NCI-H526 (cell line): ENCODE measurements around the gene TMEM54.

Source experiments
- DNase-seq, 2 experiments: peaks; one replicate each; lab custom pipeline; 2025; lab: John Stamatoyannopoulos, UW

Gene TMEM54

DNA sequence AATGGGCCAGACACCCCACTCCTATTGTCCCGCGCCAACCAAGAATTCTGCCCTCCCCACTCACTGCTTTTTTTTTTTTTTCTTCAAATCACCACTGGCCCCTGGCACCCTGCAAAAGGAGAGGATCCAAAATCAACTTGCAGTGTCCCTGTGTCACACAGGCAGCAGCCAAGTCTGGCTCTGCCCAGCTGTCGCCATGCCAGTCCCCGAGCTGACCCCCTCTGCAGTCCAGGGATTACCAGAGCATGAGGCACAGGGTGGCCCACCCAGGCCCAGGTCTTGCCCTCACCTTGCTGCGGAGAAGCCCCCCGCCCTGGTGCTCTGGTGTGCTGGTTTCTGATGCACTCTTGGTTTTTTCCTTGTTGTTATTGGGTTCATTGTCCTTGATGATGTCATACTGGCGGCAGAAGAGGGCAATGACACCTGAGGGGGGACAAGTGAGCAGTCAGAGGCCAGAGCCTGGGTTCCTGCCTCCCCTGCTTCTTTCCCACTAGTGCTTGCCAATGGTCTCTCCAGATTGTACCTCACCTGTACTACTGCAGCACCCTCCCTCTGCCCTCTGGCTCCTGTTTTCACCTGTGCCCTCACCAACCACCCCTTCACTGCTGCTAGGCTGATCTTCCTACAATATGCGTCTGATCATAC lies 36.7 kb downstream of the TMEM54 start:
- no peak for DNase-seq

DNA sequence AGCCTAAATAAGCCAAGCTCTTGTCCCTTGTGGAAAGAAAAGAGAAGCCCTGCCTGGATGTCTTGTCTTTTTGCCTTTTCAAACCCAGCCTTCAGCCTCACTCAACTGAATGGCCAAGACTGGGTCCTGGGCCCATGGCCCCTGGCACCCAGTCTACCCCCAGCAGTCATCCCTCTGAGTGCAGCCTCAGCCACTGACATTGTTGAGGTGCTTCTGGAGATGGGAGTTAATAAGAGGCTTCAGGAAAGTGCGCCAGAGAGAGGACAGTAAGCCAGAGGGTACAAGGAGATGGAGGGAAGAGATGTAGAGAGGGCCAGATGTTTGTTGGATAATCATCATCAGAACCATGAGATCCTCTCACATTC lies 37.3 kb downstream of the TMEM54 start:
- DNase-seq = no peak

DNA sequence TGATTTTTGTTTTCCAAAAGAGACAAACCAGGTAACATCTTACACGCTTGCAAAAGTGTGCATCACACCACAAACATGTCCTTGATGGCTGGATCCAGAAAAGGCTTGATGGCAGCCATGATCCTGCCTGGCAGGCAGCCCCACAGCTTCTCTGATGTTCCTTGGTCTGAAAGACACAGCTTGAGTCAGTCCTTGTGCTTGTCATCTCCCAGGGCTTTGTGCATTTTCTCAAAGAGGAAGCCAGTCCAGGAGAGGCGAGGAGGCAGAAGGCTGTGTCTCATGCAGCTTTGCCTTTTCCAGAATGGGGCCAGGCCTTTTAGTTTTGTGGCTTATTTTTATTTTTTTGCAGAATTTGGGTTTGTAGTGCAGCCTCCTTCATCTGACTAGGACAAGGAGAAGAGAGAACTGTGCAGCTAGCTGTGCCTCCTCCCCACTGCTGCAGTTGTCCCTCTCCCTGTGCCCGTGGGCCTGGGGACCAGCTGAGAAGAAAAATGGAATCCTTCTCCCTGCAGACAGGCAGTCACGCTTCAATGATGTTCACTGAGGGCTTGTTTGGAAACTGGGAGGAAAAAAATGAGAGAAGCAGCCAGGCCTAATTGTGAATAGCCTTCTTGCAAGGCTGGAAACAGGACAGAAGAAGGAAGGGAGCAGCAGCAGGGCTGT lies 37.8 kb downstream of the TMEM54 start:
- DNase-seq = no peak

DNA sequence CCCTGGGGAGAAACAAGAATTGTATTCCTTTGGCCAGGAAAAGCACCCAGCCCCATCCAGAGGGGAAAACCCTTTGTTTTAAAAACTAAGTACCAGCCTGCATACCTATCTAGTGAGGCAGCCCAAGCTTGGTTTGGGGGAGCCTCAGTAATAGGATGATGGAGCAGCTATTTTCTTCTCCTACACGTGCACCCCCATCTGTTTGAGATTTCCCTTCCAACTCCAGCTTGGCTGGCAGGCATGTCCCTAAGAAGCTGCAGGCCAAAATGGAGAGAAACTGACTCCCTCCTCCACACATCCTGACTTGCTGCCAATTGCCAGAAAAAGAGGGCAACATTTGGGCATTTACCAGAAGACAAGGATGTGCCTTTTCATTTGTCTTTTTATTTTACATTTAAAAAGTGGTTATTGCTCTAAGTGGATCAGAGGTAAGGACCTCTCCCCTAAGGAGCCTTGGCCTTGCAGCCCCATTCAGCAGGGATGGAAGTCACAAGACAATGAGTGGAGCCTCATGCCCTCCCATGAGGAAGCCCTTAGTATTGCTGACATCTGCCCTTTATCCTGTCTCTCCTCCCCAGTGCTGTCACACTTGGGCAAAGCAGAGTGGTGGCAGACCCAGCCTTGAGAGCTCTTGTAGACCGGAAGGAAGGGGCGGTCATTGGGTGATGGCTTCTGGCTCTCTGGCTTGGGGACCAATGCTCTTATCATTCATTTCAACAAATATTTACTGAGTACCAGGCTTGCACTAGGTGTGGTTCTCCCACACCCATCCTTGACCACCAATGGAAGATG lies 39.1 kb downstream of the TMEM54 start:
- DNase-seq = no peak

DNA sequence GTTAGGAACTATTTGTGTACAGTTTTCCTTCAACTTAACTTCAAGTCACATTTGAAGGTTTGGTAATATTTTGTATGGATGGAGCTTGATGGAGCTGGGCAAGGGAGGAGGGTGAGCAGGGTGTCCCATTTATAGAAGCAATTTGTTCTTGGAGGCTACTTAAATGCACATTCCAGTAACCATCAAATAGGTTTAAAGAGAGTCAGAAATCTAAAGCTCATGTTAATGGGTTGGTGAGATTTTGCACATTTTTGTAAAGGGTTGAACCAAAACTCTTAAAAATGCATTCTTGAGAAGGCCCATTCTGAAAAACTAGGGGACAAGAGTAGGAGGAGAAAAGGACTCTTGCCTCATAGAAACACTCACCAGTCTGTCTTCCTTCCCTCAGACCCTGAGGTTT lies 40.6 kb downstream of the TMEM54 start:
- no peak for DNase-seq

DNA sequence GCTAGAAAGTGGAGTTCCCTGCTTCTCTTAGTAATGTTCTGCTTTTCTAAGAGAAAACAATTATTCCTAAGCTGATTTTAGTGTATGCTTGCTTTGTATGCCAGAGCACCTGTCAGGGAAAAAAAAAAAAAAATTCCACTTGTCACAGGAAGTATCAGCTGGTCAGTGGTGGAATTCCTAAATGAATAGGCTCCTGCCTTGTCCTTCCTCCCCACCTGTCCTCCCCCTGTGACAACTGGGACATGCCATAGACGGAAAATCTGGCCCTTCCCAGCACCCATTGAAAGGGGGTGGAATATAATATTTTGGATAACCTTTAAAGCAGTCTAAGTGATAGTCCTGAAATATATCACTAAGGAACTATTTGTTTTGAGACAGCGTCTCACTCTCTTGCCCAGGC lies 41.3 kb downstream of the TMEM54 start:
- DNase-seq = no peak

DNA sequence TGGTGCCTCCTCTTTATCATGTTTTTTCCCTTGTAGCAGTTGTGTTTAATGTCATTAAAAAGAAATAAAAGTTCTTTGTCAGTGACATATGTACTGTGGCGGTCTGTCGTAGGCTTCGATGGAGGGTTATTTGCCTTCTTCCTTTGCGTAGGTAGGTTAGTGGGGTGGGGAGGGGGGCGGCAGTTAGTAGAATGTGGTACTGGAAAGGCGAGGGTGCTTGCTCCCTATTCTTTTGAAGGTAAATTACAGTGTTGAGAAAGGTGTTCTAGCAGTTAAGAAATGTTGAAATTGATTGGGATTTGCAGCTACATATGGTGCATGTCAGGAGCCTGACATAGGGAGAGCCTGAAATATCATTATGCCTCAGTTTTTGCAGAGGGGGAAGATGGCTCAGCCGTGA lies 42.4 kb downstream of the TMEM54 start:
- DNase-seq = no peak

DNA sequence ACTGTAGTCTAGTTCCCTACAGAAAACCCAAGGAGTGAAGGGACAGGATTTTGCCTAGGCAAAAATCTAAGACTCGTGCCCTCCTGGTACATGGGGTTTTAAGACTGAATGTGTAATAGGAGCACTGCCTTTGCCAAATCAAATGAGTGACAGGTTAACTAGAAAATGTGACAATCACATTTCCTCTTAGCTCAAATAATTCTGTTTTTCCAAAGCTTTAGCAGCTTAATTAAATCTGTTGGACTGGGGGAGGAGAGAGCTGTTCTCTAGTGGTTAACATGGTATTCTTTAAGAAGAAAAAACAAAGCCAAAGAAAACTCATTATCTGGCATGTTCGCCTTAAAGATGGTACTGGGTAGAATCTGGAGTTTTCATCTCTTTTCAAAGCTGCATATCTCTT lies 43.1 kb downstream of the TMEM54 start:
- no peak for DNase-seq

DNA sequence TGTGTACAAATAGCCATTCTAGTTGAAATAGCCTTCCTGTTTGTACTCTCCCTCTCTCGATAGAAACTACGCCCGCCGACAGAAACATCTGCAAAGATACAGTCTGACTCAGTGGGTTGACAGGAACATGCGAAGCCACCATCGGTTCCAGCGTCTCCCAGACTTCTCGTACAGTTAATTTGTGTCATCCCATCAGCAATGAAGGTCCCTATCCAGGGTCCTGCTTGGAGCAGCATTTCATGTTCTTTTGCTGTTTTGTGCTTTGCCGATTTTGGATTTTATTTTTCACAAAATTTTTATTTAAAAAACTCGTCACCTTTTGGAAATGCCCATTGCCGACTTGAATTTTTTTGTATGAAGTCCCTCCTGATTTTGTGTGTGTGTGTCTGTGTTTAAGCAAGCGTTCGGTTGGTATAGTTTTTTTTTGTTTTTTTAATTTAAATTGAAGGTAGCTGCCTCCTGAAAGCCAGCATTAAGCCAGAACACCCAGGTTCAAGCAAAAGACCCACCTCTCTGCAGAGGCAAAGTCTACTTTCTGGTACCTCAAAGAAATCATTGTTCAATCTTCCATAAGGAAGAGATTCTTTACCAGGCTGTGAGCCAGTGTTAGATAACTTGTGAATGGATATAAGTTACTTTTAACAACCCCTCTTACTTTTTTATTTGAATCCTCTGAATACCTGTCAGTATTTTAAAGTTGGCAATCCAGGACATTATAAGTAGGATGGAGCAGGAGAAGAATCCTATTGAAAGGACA lies 45.1 kb downstream of the TMEM54 start:
- DNase-seq = no peak

DNA sequence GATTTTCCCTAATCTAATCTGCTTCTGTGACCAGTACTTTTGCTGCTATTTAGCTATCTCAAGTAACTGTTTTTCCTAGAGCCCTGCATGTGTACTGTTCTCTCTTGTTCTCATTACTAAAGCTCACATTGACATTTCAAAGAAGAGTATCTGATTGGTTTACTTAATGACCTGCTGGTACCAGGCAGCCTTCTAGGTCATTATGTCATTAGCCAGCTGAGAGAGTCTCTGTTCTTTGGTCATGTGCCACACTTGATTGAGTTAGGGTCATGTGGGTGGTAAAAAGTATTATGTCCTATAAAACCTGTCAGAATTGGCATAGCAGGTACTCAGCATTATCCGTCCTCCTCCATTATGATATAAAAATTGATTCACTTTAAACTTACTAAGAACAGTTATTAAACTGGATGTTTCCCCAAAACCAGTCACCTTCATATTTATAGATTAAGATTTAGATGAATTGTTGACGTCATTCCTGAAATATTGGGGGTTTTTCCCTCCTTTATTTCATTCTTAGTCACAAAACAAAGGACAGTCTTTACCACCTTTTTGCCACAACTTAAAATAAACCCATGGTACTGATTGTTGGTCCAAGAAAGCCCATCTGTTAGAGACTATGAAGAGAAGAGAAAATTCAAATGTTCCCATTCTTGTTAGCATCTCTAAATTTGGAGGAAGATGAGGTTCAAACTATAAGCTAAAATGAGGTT lies 52.7 kb downstream of the TMEM54 start:
- no peak for DNase-seq
